GM12878 (cell line): Measurements from ENCODE around the gene WDR74.

Experiments
- ATF7 ChIP-seq: fragments of 450-650 bp; IDR thresholded peaks from 2 replicates; pipeline ENCODE4 v1.6.1; 2016; ENCODE audit warnings: low read depth, mild to moderate bottlenecking
- CTCF ChIP-seq, 3 experiments: IDR thresholded peaks in 2 of 3; conservative IDR thresholded peaks in 1 of 3; 2 replicates each; pipeline ENCODE4 v1.5.1; 2011; ENCODE audit warnings: low read depth in 3 of 3, low read length in 3 of 3, mild to moderate bottlenecking in 3 of 3, control low read depth in 2 of 3, moderate library complexity in 2 of 3, inconsistent platforms in 1 of 3, mixed read lengths in 1 of 3; ENCODE audit not compliant: control insufficient read depth in 2 of 3, insufficient read depth in 1 of 3; ENCODE audit errors: extremely low read depth in 1 of 3
- E4F1 ChIP-seq: fragments of 450-650 bp; IDR thresholded peaks from 2 replicates; pipeline ENCODE4 v1.6.1; 2018; ENCODE audit warnings: borderline replicate concordance, mild to moderate bottlenecking; ENCODE audit not compliant: partially characterized antibody
- HCFC1 ChIP-seq: fragments of 150-350 bp; IDR thresholded peaks from 2 replicates; pipeline ENCODE4 v1.6.1; 2014; ENCODE audit warnings: low read length
- POLR2A ChIP-seq: IDR thresholded peaks from 2 replicates; pipeline ENCODE4 v1.6.1; 2011; ENCODE audit warnings: low read depth, mild to moderate bottlenecking, low read length
- POLR2AphosphoS5 ChIP-seq: IDR thresholded peaks from 2 replicates; pipeline ENCODE4 v1.6.1; 2011; ENCODE audit warnings: mild to moderate bottlenecking, low read length, inconsistent platforms
- RAD21 ChIP-seq: IDR thresholded peaks from 2 replicates; pipeline ENCODE4 v1.6.1; 2011; ENCODE audit warnings: mild to moderate bottlenecking, low read depth, low read length, moderate library complexity; ENCODE audit not compliant: insufficient read depth
- SMC3 ChIP-seq: IDR thresholded peaks from 2 replicates; pipeline ENCODE4 v1.6.1; 2011; ENCODE audit warnings: low read length, improper control_type of control experiment, borderline replicate concordance
- TAF1 ChIP-seq: IDR thresholded peaks from 2 replicates; pipeline ENCODE4 v1.6.1; 2011; ENCODE audit warnings: mild to moderate bottlenecking, low read depth, low read length, borderline replicate concordance
- ZBED1 ChIP-seq: IDR thresholded peaks from 2 replicates; pipeline ENCODE4 v1.6.1; 2016; ENCODE audit warnings: borderline replicate concordance
- ZNF24 ChIP-seq: fragments of 450-650 bp; IDR thresholded peaks from 2 replicates; pipeline ENCODE4 v1.6.1; 2017; ENCODE audit warnings: antibody characterized with exemption, mild to moderate bottlenecking

- no peak for TF ChIP-seq ATF7
- no peak for TF ChIP-seq CTCF (IDR thresholded peaks at IDR 0.05 in 2 of 3, conservative IDR thresholded peaks at IDR 0.05 in 1 of 3; ENCODE audit: control insufficient read depth in 2 of 3, extremely low read depth in 1 of 3, insufficient read depth in 1 of 3, low read depth in 3 of 3, low read length in 3 of 3)
- TF ChIP-seq POLR2AphosphoS5 = peak; percentile 95
- TF ChIP-seq ZNF24 = no peak
- no peak for TF ChIP-seq SMC3
- no peak for TF ChIP-seq RAD21
- peak; percentile 98 for TF ChIP-seq POLR2A
- no peak; the same call in 1 of the 2 replicates for TF ChIP-seq ZBED1
- peak; percentile 52 for TF ChIP-seq E4F1
- TF ChIP-seq TAF1 = peak; percentile 84
- peak; percentile 43; the same call in 1 of the 2 replicates for TF ChIP-seq HCFC1
Observed at GRCh38 chr11:62791501-62792201, 47.7 kb downstream of the WDR74 start, which contains the start of gene TMEM223.
